Natural killer cell (primary cell): ENCODE measurements around the gene ATP12A. TPM values are rescaled to one million over a fixed set of nuclear protein-coding genes. Genes with fewer than 3 reads are reported as not detected.

Source experiments
- ATAC-seq, 3 donors: fragments of 150-1000 bp in 2 of 3; fragments of 200-7000 bp in 1 of 3; cut with Tn5 transposase; 1 replicate in 1 of 3; 2 replicates in 2 of 3; pipeline ENCODE4 v1.10.0; 2021; ENCODE audit warnings: mild to moderate bottlenecking in 2 of 3, moderate library complexity in 2 of 3
- DNase-seq, 2 donors: peaks; one replicate each; pipeline versions ENCODE4 v3.0.0 to v3.0.0-alpha.2; 2013 to 2021; ENCODE audit warnings: mixed read lengths in 1 of 2
- H3K27ac ChIP-seq: one replicate; pipeline ENCODE4 v1.5.1; 2013; ENCODE audit warnings: mild to moderate bottlenecking, low read length
- H3K27me3 ChIP-seq: one replicate; pipeline ENCODE4 v1.6.1; 2013; ENCODE audit warnings: low read length; ENCODE audit not compliant: control insufficient read depth, insufficient read depth
- H3K36me3 ChIP-seq: one replicate; pipeline ENCODE4 v1.6.1; 2013; ENCODE audit warnings: low read length; ENCODE audit not compliant: control insufficient read depth, insufficient read depth
- H3K4me1 ChIP-seq: one replicate; pipeline ENCODE4 v1.6.1; 2013; ENCODE audit warnings: low read length; ENCODE audit not compliant: control insufficient read depth, insufficient read depth
- H3K4me3 ChIP-seq: one replicate; pipeline ENCODE4 v1.5.1; 2013; ENCODE audit warnings: low read length
- H3K9me3 ChIP-seq: one replicate; pipeline ENCODE4 v1.6.1; 2013; ENCODE audit warnings: low read length; ENCODE audit not compliant: control insufficient read depth, insufficient read depth
- H3K27ac Mint-ChIP-seq, 2 donors: one replicate each; pipeline ENCODE4 v1.8.0; 2022; ENCODE audit warnings: mild to moderate bottlenecking in 2 of 2, mixed read lengths in 2 of 2, moderate library complexity in 1 of 2
- H3K27me3 Mint-ChIP-seq, 2 donors: one replicate each; pipeline ENCODE4 v1.8.0; 2022; ENCODE audit warnings: low read depth in 2 of 2, mixed read lengths in 2 of 2
- H3K36me3 Mint-ChIP-seq: one replicate; pipeline ENCODE4 v1.8.0; 2022; ENCODE audit warnings: mixed read lengths
- H3K4me1 Mint-ChIP-seq, 2 donors: one replicate each; pipeline ENCODE4 v1.8.0; 2022; ENCODE audit warnings: mixed read lengths in 2 of 2
- H3K4me3 Mint-ChIP-seq: one replicate; pipeline ENCODE4 v1.8.0; 2022; ENCODE audit warnings: mild to moderate bottlenecking, moderate library complexity, mixed read lengths
- H3K9me3 Mint-ChIP-seq, 2 donors: one replicate each; pipeline ENCODE4 v1.8.0; 2022; ENCODE audit warnings: mixed read lengths in 2 of 2
- CTCF ChIP-seq: fragments of 200-600 bp; IDR thresholded peaks from one replicate; pipeline ENCODE4 v1.8.0; 2022; ENCODE audit warnings: antibody characterized with exemption
- WGBS: methylation state at CpG from one replicate; pipeline ENCODE4 v1.1.7; 2013; ENCODE audit warnings: missing lambda C conversion rate; ENCODE audit not compliant: insufficient coverage; 5-methylcytosine and 5-hydroxymethylcytosine counted together
- intact Hi-C: fragments of 100-400 bp; cut with micrococcal nuclease; formaldehyde crosslinking; loops from one replicate; pipeline ENCODE4 v1.14.2; 2022
- total RNA-seq, 4 donors: library from RNA; stranded (reverse); fragments of 120-200 nt in 1 of 4; gene quantifications; one replicate each; pipeline versions ENCODE4 v1.2.3 to v1.2.4, GENCODE V29; 2013 to 2022

Gene ATP12A
- total RNA-seq, 3 donors from 2014 or later (not counting 1 experiment from before 2014, with no cell fraction given) = not detected

- no peak overlapping the region for H3K27ac ChIP-seq
- Mint-ChIP-seq H3K36me3 (no peaks in the 10 kb centered on the region), H3K4me1 (peaks cover 0 to 6% of the 10 kb centered on the region in 2 donors), H3K27me3 (peaks cover 40 to 58% of the 10 kb centered on the region in 2 donors), H3K27ac (no peak overlapping the region), H3K9me3 (no peaks in the 10 kb centered on the region), H3K4me3 (peak overlapping the region; percentile 21)
- H3K4me1 ChIP-seq = peaks cover 14% of the 10 kb centered on the region
- DNase-seq = no peak
- no peak overlapping the region for H3K4me3 ChIP-seq
- H3K36me3 ChIP-seq = no peaks in the 10 kb centered on the region
- H3K9me3 ChIP-seq = no peaks in the 10 kb centered on the region
- no peak for ATAC-seq
- intact Hi-C loops = no loop called here
- whole genome bisulfite sequencing = 6% methylated on average over 10 of the region's 10 CpGs
- H3K27me3 ChIP-seq = peaks cover 7% of the 10 kb centered on the region
- TF ChIP-seq CTCF = no peak
These were observed 67.8 kb downstream of the ATP12A start for GRCh38 chr13:24748061-24748400.

- no peaks in the 10 kb centered on the region for H3K4me1 ChIP-seq
- ATAC-seq = no peak
- Mint-ChIP-seq H3K9me3 (no peaks in the 10 kb centered on the region), H3K4me1 (no peaks in the 10 kb centered on the region), H3K36me3 (no peaks in the 10 kb centered on the region), H3K27me3 (peaks cover 13 to 32% of the 10 kb centered on the region in 2 donors), H3K27ac (no peak overlapping the region), H3K4me3 (no peak overlapping the region)
- no peaks in the 10 kb centered on the region for H3K36me3 ChIP-seq
- no peak overlapping the region for H3K27ac ChIP-seq
- no peaks in the 10 kb centered on the region for H3K9me3 ChIP-seq
- no peak for DNase-seq
- no peak for TF ChIP-seq CTCF
- H3K27me3 ChIP-seq = no peaks in the 10 kb centered on the region
- intact Hi-C loops = no loop called here
- H3K4me3 ChIP-seq = no peak overlapping the region
These were observed 79.0 kb downstream of the ATP12A start for GRCh38 chr13:24759197-24759596.

Other genes starting within 250 kb of the ATP12A start
- 10 to 100 TPM; 83.5 to 90.1 (median 84.0) TPM for gene PARP4, start 167.6 kb upstream of the ATP12A start, total RNA-seq
- gene RNF17, start 83.8 kb downstream of the ATP12A start, total RNA-seq = not detected